Small intestine (tissue), 7 donors: ENCODE data around the gene PRAC2. TPM values are rescaled to one million over a fixed set of nuclear protein-coding genes. Genes with fewer than 3 reads are reported as not detected.

Experiments used
- DNase-seq, 2 donors: peaks; one replicate each; pipeline versions ENCODE4 v3.0.0 to v3.0.0-alpha.2; 2013
- FAIRE-seq: peaks from 2 replicates; lab custom pipeline; 2012; peaks lifted over from hg19 to GRCh38; lab: Jason Lieb, UNC
- H3K27ac ChIP-seq, 3 donors: one replicate each; pipeline ENCODE4 v1.5.1; 2013; ENCODE audit warnings: low read length in 2 of 3, mild to moderate bottlenecking in 2 of 3, control low read depth in 1 of 3, inconsistent platforms in 1 of 3, low read depth in 1 of 3, moderate library complexity in 1 of 3
- H3K27me3 ChIP-seq, 3 donors: one replicate each; pipeline ENCODE4 v1.6.1; 2013; ENCODE audit warnings: low read length in 3 of 3, inconsistent platforms in 1 of 3; ENCODE audit not compliant: control insufficient read depth in 3 of 3, insufficient read depth in 3 of 3
- H3K36me3 ChIP-seq, 3 donors: one replicate each; pipeline ENCODE4 v1.6.1; 2013; ENCODE audit warnings: low read length in 3 of 3, inconsistent platforms in 1 of 3, low read depth in 1 of 3, mild to moderate bottlenecking in 1 of 3, moderate library complexity in 1 of 3; ENCODE audit not compliant: control insufficient read depth in 3 of 3, insufficient read depth in 2 of 3
- H3K4me1 ChIP-seq, 3 donors: one replicate each; pipeline ENCODE4 v1.6.1; 2013; ENCODE audit warnings: low read length in 2 of 3, inconsistent platforms in 1 of 3, low read depth in 1 of 3, mild to moderate bottlenecking in 1 of 3, moderate library complexity in 1 of 3; ENCODE audit not compliant: control insufficient read depth in 3 of 3, insufficient read depth in 2 of 3
- H3K4me3 ChIP-seq, 3 donors: one replicate each; pipeline ENCODE4 v1.5.1; 2013; ENCODE audit warnings: low read length in 3 of 3, control low read depth in 1 of 3, inconsistent platforms in 1 of 3, low read depth in 1 of 3, mild to moderate bottlenecking in 1 of 3, moderate library complexity in 1 of 3
- H3K9me3 ChIP-seq, 2 donors: one replicate each; pipeline ENCODE4 v1.6.1; 2013; ENCODE audit warnings: low read depth in 1 of 2, low read length in 1 of 2; ENCODE audit not compliant: control insufficient read depth in 2 of 2, insufficient read depth in 1 of 2
- WGBS, 3 donors: extraction: QIAGEN DNeasy Blood & Tissue Kit; methylation state at CpG; one replicate each; pipeline ENCODE4 v1.1.7; 2013; 5-methylcytosine and 5-hydroxymethylcytosine counted together
- polyA plus RNA-seq, 4 donors: library from polyadenylated mRNA; stranded (reverse) in 3 of 4; unstranded in 1 of 4; fragments of 200-250 nt in 3 of 4; fragments of 120-200 nt in 1 of 4; gene quantifications; one replicate each; pipeline versions ENCODE4 v1.2.1 to v1.2.3, GENCODE V29; 2013
- donor health status: healthy with polysubstance abuse.
- donor health status: control.
- donor health status: control.
- donor health status: Bipolar disorder and iron deficiency.
- donor health status: healthy.

Gene PRAC2
- polyA plus RNA-seq, 4 donors, result not detected

- DNase-seq (no peak), FAIRE-seq (no peak)
- Histone ChIP-seq H3K27me3 (peaks cover 0 to 87% (median 54%) of the 10 kb centered on the region in 3 donors), H3K27ac (no peak overlapping the region), H3K4me3 (no peak overlapping the region), H3K36me3 (no peaks in the 10 kb centered on the region), H3K9me3 (no peaks in the 10 kb centered on the region), H3K4me1 (no peaks in the 10 kb centered on the region)
- WGBS, 3 donors, result 14 to 18% (median 18%) methylated on average over 8 of the region's 8 CpGs
Observed at GRCh38 chr17:48755356-48755755, 32.4 kb downstream of the PRAC2 start.

GRCh38 chr17:48756830-48757251 is 33.9 kb downstream of the PRAC2 start:
- 25 to 46% (median 25%) methylated on average over 3 of the region's 3 CpGs for WGBS, 3 donors
- Histone ChIP-seq H3K36me3 (no peaks in the 10 kb centered on the region), H3K4me1 (no peaks in the 10 kb centered on the region), H3K27ac (no peak overlapping the region), H3K9me3 (no peaks in the 10 kb centered on the region), H3K4me3 (no peak overlapping the region), H3K27me3 (peaks cover 0 to 72% (median 49%) of the 10 kb centered on the region in 3 donors)
- DNase-seq (no peak), FAIRE-seq (no peak)

DNA sequence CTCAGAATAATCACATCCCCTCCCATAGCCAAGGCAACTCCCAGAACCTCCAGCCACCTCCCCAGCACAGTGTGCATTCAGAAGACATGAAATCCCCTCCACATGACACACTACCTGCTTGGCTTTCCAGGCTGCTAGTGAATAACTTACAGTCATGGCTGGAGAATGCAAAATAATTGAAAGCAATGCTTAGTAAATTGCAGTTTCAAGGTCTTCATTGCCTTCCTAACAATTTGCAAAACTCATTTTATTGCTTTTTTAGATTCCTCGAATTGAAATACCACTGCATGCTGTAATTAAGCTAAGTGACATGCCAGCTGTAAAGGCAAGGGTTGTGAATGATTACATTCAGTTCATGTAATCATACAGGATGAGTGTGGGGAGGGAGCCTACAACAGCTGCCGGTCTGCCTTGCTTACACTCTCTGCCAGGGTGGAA is 34.6 kb downstream of the PRAC2 start:
- DNase-seq (no peak), FAIRE-seq (no peak)
- no peak overlapping the region for H3K4me3 ChIP-seq
- H3K9me3 ChIP-seq, result no peaks in the 10 kb centered on the region
- 18 to 45% (median 41%) methylated on average over 2 of the region's 2 CpGs for WGBS, 3 donors
- no peak overlapping the region for H3K27ac ChIP-seq
- H3K4me1 ChIP-seq, result no peaks in the 10 kb centered on the region
- peaks cover 0 to 3% (median 0%) of the 10 kb centered on the region in 3 donors for H3K36me3 ChIP-seq
- H3K27me3 ChIP-seq, result peaks cover 0 to 68% (median 48%) of the 10 kb centered on the region in 3 donors

DNA sequence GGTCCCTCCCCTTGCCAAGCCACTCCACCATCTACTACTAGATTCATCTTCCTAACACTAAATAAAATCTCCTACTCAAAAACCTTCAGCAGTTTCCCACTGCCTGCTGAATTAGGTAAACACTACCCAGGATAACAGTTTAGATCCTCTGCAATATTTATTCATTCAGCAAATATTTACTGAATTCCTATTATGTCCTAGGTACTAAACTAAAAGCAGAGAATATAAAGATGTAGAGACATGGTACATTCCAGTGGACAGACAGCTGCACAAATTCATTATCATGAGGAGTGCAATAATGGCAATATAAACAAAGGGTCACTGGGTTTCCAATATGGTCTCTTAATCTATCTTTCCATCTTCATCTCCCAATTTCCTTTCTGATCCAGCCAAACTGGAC is 36.3 kb downstream of the PRAC2 start:
- DNase-seq (no peak), FAIRE-seq (no peak)
- Histone ChIP-seq H3K36me3 (peaks cover 0 to 3% (median 0%) of the 10 kb centered on the region in 3 donors), H3K4me3 (no peak overlapping the region), H3K27me3 (peaks cover 0 to 51% (median 32%) of the 10 kb centered on the region in 3 donors), H3K9me3 (no peaks in the 10 kb centered on the region), H3K4me1 (no peaks in the 10 kb centered on the region), H3K27ac (no peak overlapping the region)

- 10 to 41% (median 22%) methylated on average over 4 of the region's 4 CpGs for WGBS, 3 donors
- no peaks in the 10 kb centered on the region for H3K9me3 ChIP-seq
- no peak overlapping the region for H3K4me3 ChIP-seq
- H3K27me3 ChIP-seq, result peaks cover 0 to 40% (median 22%) of the 10 kb centered on the region in 3 donors
- peaks cover 0 to 3% (median 0%) of the 10 kb centered on the region in 3 donors for H3K36me3 ChIP-seq
- FAIRE-seq, result no peak
- DNase-seq, result peak in 1 of 2 donors; percentile 74
- H3K27ac ChIP-seq, result no peak overlapping the region
- no peaks in the 10 kb centered on the region for H3K4me1 ChIP-seq
Observed at GRCh38 chr17:48760411-48760810, 37.4 kb downstream of the PRAC2 start.

- Histone ChIP-seq H3K36me3 (peaks cover 0 to 3% (median 0%) of the 10 kb centered on the region in 3 donors), H3K4me3 (no peak overlapping the region), H3K4me1 (no peaks in the 10 kb centered on the region), H3K27me3 (peaks cover 0 to 33% (median 22%) of the 10 kb centered on the region in 3 donors), H3K27ac (no peak overlapping the region), H3K9me3 (no peaks in the 10 kb centered on the region)
- WGBS, 3 donors, result 70 to 79% (median 74%) methylated on average over 6 of the region's 6 CpGs
- no peak for DNase-seq
- FAIRE-seq, result no peak
Observed at GRCh38 chr17:48761114-48761513, 38.1 kb downstream of the PRAC2 start.

- no peak overlapping the region for H3K4me3 ChIP-seq
- H3K4me1 ChIP-seq, result no peaks in the 10 kb centered on the region
- FAIRE-seq (no peak), DNase-seq (no peak)
- H3K27ac ChIP-seq, result no peak overlapping the region
- peaks cover 0 to under 1% (median 0%) of the 10 kb centered on the region in 3 donors for H3K36me3 ChIP-seq
- no peaks in the 10 kb centered on the region for H3K9me3 ChIP-seq
- WGBS, 3 donors, result 70 to 76% (median 70%) methylated on average over 4 of the region's 4 CpGs
- peaks cover 0 to under 1% (median 0%) of the 10 kb centered on the region in 3 donors for H3K27me3 ChIP-seq
Observed at GRCh38 chr17:48767263-48767774, 44.3 kb downstream of the PRAC2 start.

GRCh38 chr17:48769009-48769675 is 46.2 kb downstream of the PRAC2 start:
- no peak for FAIRE-seq
- H3K27ac ChIP-seq, result no peak overlapping the region

More at GRCh38 chr17:48769009-48769675, 46.2 kb downstream of the PRAC2 start:
- Histone ChIP-seq H3K9me3 (no peaks in the 10 kb centered on the region), H3K27me3 (no peaks in the 10 kb centered on the region), H3K4me3 (no peak overlapping the region), H3K36me3 (no peaks in the 10 kb centered on the region), H3K4me1 (no peaks in the 10 kb centered on the region)
- 81 to 83% (median 83%) methylated on average over 5 of the region's 5 CpGs for WGBS, 3 donors
- no peak for DNase-seq
